Liver (tissue), 9 donors: Measurements from ENCODE around the gene PHTF1. TPM values are rescaled to one million over a fixed set of nuclear protein-coding genes. Genes with fewer than 3 reads are reported as not detected.

ENCODE experiments used
- DNase-seq: peaks from one replicate; pipeline ENCODE4 v3.0.0-alpha.2; 2017; ENCODE audit warnings: low spot score
- H3K27ac ChIP-seq, 2 donors: one replicate each; pipeline ENCODE4 v1.7.0; 2013; ENCODE audit warnings: inconsistent platforms in 2 of 2, low read length in 2 of 2, control low read depth in 1 of 2, low read depth in 1 of 2, mild to moderate bottlenecking in 1 of 2
- H3K27me3 ChIP-seq, 4 donors: one replicate each; pipeline versions ENCODE4 v1.6.1 to v1.7.0; 2013; ENCODE audit warnings: low read length in 3 of 4, inconsistent platforms in 1 of 4, mild to moderate bottlenecking in 1 of 4, moderate library complexity in 1 of 4; ENCODE audit not compliant: control insufficient read depth in 4 of 4, insufficient read depth in 4 of 4
- H3K36me3 ChIP-seq, 4 donors: one replicate each; pipeline versions ENCODE4 v1.6.1 to v1.7.0; 2013; ENCODE audit warnings: low read length in 3 of 4, mild to moderate bottlenecking in 3 of 4, low read depth in 1 of 4, moderate library complexity in 1 of 4; ENCODE audit not compliant: control insufficient read depth in 4 of 4, insufficient read depth in 3 of 4
- H3K4me1 ChIP-seq, 4 donors: one replicate each; pipeline versions ENCODE4 v1.6.1 to v1.7.0; 2013; ENCODE audit warnings: low read length in 3 of 4, mild to moderate bottlenecking in 3 of 4, moderate library complexity in 1 of 4; ENCODE audit not compliant: control insufficient read depth in 4 of 4, insufficient read depth in 4 of 4
- H3K4me3 ChIP-seq, 3 donors: one replicate each; pipeline versions ENCODE4 v1.6.1 to v1.7.0; 2013; ENCODE audit warnings: low read length in 3 of 3, control low read depth in 1 of 3, low read depth in 1 of 3, mild to moderate bottlenecking in 1 of 3
- H3K9ac ChIP-seq, 2 donors: one replicate each; pipeline ENCODE4 v1.7.0; 2013; ENCODE audit warnings: low read length in 2 of 2, mild to moderate bottlenecking in 2 of 2, moderate library complexity in 2 of 2, control low read depth in 1 of 2, low read depth in 1 of 2
- H3K9me3 ChIP-seq, 4 donors: one replicate each; pipeline versions ENCODE4 v1.6.1 to v1.7.0; 2013; ENCODE audit warnings: low read length in 3 of 4; ENCODE audit not compliant: control insufficient read depth in 4 of 4
- ATF3 ChIP-seq: IDR thresholded peaks from 2 replicates; pipeline ENCODE4 v1.6.1; 2016; ENCODE audit warnings: antibody characterized with exemption
- CTCF ChIP-seq: fragments of 150-350 bp; IDR thresholded peaks from 2 replicates; pipeline ENCODE4 v1.5.1; 2017; ENCODE audit warnings: improper control_type of control experiment, low read depth, low read length; ENCODE audit not compliant: missing input control
- EGR1 ChIP-seq, 2 donors: IDR thresholded peaks; 2 replicates each; pipeline ENCODE4 v1.6.1; 2016 to 2018; ENCODE audit warnings: antibody characterized with exemption in 2 of 2, low read depth in 2 of 2
- FOXA1 ChIP-seq: IDR thresholded peaks from 2 replicates; pipeline ENCODE4 v1.6.1; 2016; ENCODE audit warnings: antibody characterized with exemption
- FOXA2 ChIP-seq: IDR thresholded peaks from 2 replicates; pipeline ENCODE4 v1.6.1; 2016; ENCODE audit warnings: antibody characterized with exemption
- GABPA ChIP-seq, 2 donors: IDR thresholded peaks in 1 of 2; conservative IDR thresholded peaks in 1 of 2; 2 replicates each; pipeline ENCODE4 v1.6.1; 2016; ENCODE audit warnings: antibody characterized with exemption in 2 of 2, mild to moderate bottlenecking in 1 of 2, moderate library complexity in 1 of 2
- HNF4A ChIP-seq, 2 donors: conservative IDR thresholded peaks; 2 replicates each; pipeline ENCODE4 v1.6.1; 2016; ENCODE audit warnings: antibody characterized with exemption in 2 of 2, mild to moderate bottlenecking in 2 of 2
- HNF4G ChIP-seq: IDR thresholded peaks from 2 replicates; pipeline ENCODE4 v1.6.1; 2016; ENCODE audit warnings: antibody characterized with exemption
- JUND ChIP-seq, 2 donors: IDR thresholded peaks; 2 replicates each; pipeline ENCODE4 v1.6.1; 2016; ENCODE audit warnings: antibody characterized with exemption in 2 of 2
- MAX ChIP-seq: IDR thresholded peaks from 2 replicates; pipeline ENCODE4 v1.6.1; 2016; ENCODE audit warnings: antibody characterized with exemption
- NR2F2 ChIP-seq: IDR thresholded peaks from 2 replicates; pipeline ENCODE4 v1.6.1; 2016; ENCODE audit warnings: antibody characterized with exemption
- RAD21 ChIP-seq, 2 donors: IDR thresholded peaks; 2 replicates each; pipeline ENCODE4 v1.6.1; 2016; ENCODE audit warnings: antibody characterized with exemption in 2 of 2, mild to moderate bottlenecking in 2 of 2
- REST ChIP-seq: IDR thresholded peaks from 2 replicates; pipeline ENCODE4 v1.6.1; 2016; ENCODE audit warnings: antibody characterized with exemption, mild to moderate bottlenecking
- RXRA ChIP-seq, 2 donors: IDR thresholded peaks; 2 replicates each; pipeline ENCODE4 v1.6.1; 2017 to 2018; ENCODE audit warnings: antibody characterized with exemption in 2 of 2, mild to moderate bottlenecking in 1 of 2
- SP1 ChIP-seq: IDR thresholded peaks from 2 replicates; pipeline ENCODE4 v1.6.1; 2018; ENCODE audit warnings: antibody characterized with exemption, mild to moderate bottlenecking
- TAF1 ChIP-seq: conservative IDR thresholded peaks from 2 replicates; pipeline ENCODE4 v1.6.1; 2016; ENCODE audit warnings: antibody characterized with exemption, mild to moderate bottlenecking
- YY1 ChIP-seq: IDR thresholded peaks from 2 replicates; pipeline ENCODE4 v1.6.1; 2016; ENCODE audit warnings: antibody characterized with exemption, mild to moderate bottlenecking
- ZBTB33 ChIP-seq: IDR thresholded peaks from 2 replicates; pipeline ENCODE4 v1.6.1; 2016; ENCODE audit warnings: antibody characterized with exemption
- WGBS: extraction: QIAGEN DNeasy Blood & Tissue Kit; methylation state at CpG from one replicate; pipeline ENCODE4 v1.1.7; 2013; 5-methylcytosine and 5-hydroxymethylcytosine counted together
- polyA plus RNA-seq, 2 donors: library from polyadenylated mRNA; stranded (reverse) in 1 of 2; unstranded in 1 of 2; fragments of 200-250 nt in 1 of 2; fragments of >200 nt in 1 of 2; fragmentation: Nextera tagmentation in 1 of 2; extraction: Ambion mirVana in 1 of 2; gene quantifications; one replicate each; pipeline versions ENCODE4 v1.2.1 to v1.2.3, GENCODE V29; 2013 to 2015
- total RNA-seq, 2 donors: library from RNA; depleted of rRNA; stranded (reverse); fragments of >200 nt; gene quantifications; one replicate each; pipeline ENCODE4 v1.2.3, GENCODE V29; 2014
- donor health status: healthy.
- donor health status: healthy.
- donor health status: healthy.
- donor health status: healthy.
- donor health status: healthy.

The PHTF1 gene
- total and polyA plus RNA-seq, 4 donors = 3.2 to 14.0 (median 7.3) TPM

GRCh38 chr1:113660088-113660487 is 99.2 kb downstream of the PHTF1 start (continued):
- no peak for TF ChIP-seq MAX

GRCh38 chr1:113659556-113659955 is 99.7 kb downstream of the PHTF1 start:
- 94% methylated on average over 4 of the region's 4 CpGs for WGBS
- no peaks in the 10 kb centered on the region for H3K4me1 ChIP-seq
- no peak for TF ChIP-seq HNF4G
- TF ChIP-seq HNF4A (conservative IDR thresholded peaks at IDR 0.05) = no peak
- no peak for TF ChIP-seq GABPA (IDR thresholded peaks at IDR 0.05 in 1 of 2, conservative IDR thresholded peaks at IDR 0.05 in 1 of 2)
- TF ChIP-seq FOXA1 = no peak
- no peak for TF ChIP-seq RAD21 (IDR thresholded peaks at IDR 0.05)
- no peak for TF ChIP-seq JUND (IDR thresholded peaks at IDR 0.05)
- no peak for TF ChIP-seq NR2F2
- no peak for TF ChIP-seq MAX
- TF ChIP-seq REST = no peak
- no peak for TF ChIP-seq ZBTB33
- TF ChIP-seq ATF3 = no peak
- TF ChIP-seq EGR1 (IDR thresholded peaks at IDR 0.05; ENCODE audit: low read depth in 2 of 2) = no peak
- no peak for TF ChIP-seq FOXA2
- TF ChIP-seq YY1 = no peak
- no peak for TF ChIP-seq CTCF
- TF ChIP-seq RXRA (IDR thresholded peaks at IDR 0.05) = no peak
- TF ChIP-seq TAF1 = no peak
- TF ChIP-seq SP1 = no peak
- DNase-seq = no peak
- H3K9ac ChIP-seq = no peak overlapping the region
- no peaks in the 10 kb centered on the region for H3K27me3 ChIP-seq
- H3K27ac ChIP-seq = no peak overlapping the region
- H3K36me3 ChIP-seq = peaks cover 0 to 11% (median 3%) of the 10 kb centered on the region in 4 donors
- no peak overlapping the region for H3K4me3 ChIP-seq
- no peaks in the 10 kb centered on the region for H3K9me3 ChIP-seq
